Stimulated activated CD4-positive, alpha-beta T cell treated with anti-CD3 and anti-CD28 coated beads, Interleukin-15, amount 100 ng/mL, for 48 hours (primary cell): ENCODE data around the gene ANKRD2.
A peak's percentile ranks its signal among the peaks of the same experiment; 100 is the strongest.
"Not testable (repeated sequence)": the region's sequence is repeated elsewhere in the genome, so short reads cannot be mapped to it uniquely, and the experiment has no call there.

ENCODE experiments used
- DNase-seq, 2 donors: peaks; one replicate each; pipeline ENCODE4 v3.0.0-alpha.2; 2020; ENCODE audit warnings: low read depth in 2 of 2

ANKRD2 gene

GRCh38 chr10:97572214-97572989 is at the start of gene ANKRD2:
Gene ANKRD2 (plus strand): TSS chr10:97572779. CDS start chr10:97572789, 10 bp downstream.
- DNase-seq: peak; percentile 26 to 61

GRCh38 chr10:97522937-97523336 is 49.6 kb upstream of the ANKRD2 start:
- no peak for DNase-seq

GRCh38 chr10:97525086-97525485 is 47.5 kb upstream of the ANKRD2 start:
- DNase-seq: no peak

- DNase-seq: no peak
These were observed 46.9 kb upstream of the ANKRD2 start for GRCh38 chr10:97525683-97526110.

GRCh38 chr10:97528876-97529275 is 43.7 kb upstream of the ANKRD2 start:
- DNase-seq: not testable (repeated sequence)

GRCh38 chr10:97529685-97530465 is 42.7 kb upstream of the ANKRD2 start:
- no peak for DNase-seq

GRCh38 chr10:97531401-97531986 is 41.1 kb upstream of the ANKRD2 start:
- DNase-seq: no peak

- DNase-seq: no peak
These were observed 39.5 kb upstream of the ANKRD2 start for GRCh38 chr10:97532935-97533671.

- no peak for DNase-seq
These were observed 38.7 kb upstream of the ANKRD2 start for GRCh38 chr10:97533888-97534287.

GRCh38 chr10:97534746-97535367 is 37.7 kb upstream of the ANKRD2 start:
- peak; percentile 10 to 34 for DNase-seq

GRCh38 chr10:97537186-97537869 is 35.3 kb upstream of the ANKRD2 start:
- DNase-seq: no peak

GRCh38 chr10:97538411-97538810 is 34.2 kb upstream of the ANKRD2 start:
- no peak for DNase-seq

GRCh38 chr10:97538839-97539238 is 33.7 kb upstream of the ANKRD2 start:
- no peak for DNase-seq

GRCh38 chr10:97539523-97540200 is 32.9 kb upstream of the ANKRD2 start:
- DNase-seq: no peak

- no peak for DNase-seq
These were observed 31.7 kb upstream of the ANKRD2 start for GRCh38 chr10:97540669-97541500.

- peak; percentile 9 to 32 for DNase-seq
These were observed 30.2 kb upstream of the ANKRD2 start for GRCh38 chr10:97542169-97543024.

GRCh38 chr10:97543025-97543546 is 29.5 kb upstream of the ANKRD2 start:
- DNase-seq: peak; percentile 50 to 60
